Upper lobe of right lung (tissue), 1 donor: Measurements from ENCODE around the gene PNMA1. TPM values are rescaled to one million over a fixed set of nuclear protein-coding genes. Genes with fewer than 3 reads are reported as not detected.

Experiments used
- ATAC-seq: fragments of 200-7000 bp; cut with Tn5 transposase; one replicate; pipeline ENCODE4 v1.9.1; 2020; ENCODE audit warnings: mild to moderate bottlenecking, moderate library complexity
- DNase-seq: peaks from one replicate; pipeline ENCODE4 v3.0.0-alpha.2; 2020
- H3K27ac ChIP-seq: fragments of 200-600 bp; one replicate; pipeline ENCODE4 v1.8.0; 2022
- H3K27me3 ChIP-seq: fragments of 200-600 bp; one replicate; pipeline ENCODE4 v1.8.0; 2022; ENCODE audit warnings: mild to moderate bottlenecking
- H3K36me3 ChIP-seq: fragments of 200-600 bp; one replicate; pipeline ENCODE4 v1.8.0; 2022
- H3K4me1 ChIP-seq: fragments of 200-600 bp; one replicate; pipeline ENCODE4 v1.8.0; 2022
- H3K4me3 ChIP-seq: fragments of 200-600 bp; one replicate; pipeline ENCODE4 v1.8.0; 2022; ENCODE audit warnings: mild to moderate bottlenecking
- H3K9me3 ChIP-seq: fragments of 200-600 bp; one replicate; pipeline ENCODE4 v1.8.0; 2022
- intact Hi-C: fragments of 100-400 bp; cut with DNase I; formaldehyde crosslinking; loops from one replicate; pipeline ENCODE4 v1.11.0; 2022
- total RNA-seq: library from RNA; stranded (reverse); fragmentation: NEBNext Ultra II Directional; extraction: Animal tissue kit (Norgen Biotek cat#: 25700); gene quantifications from one replicate; pipeline ENCODE4 v1.2.1, GENCODE V29; 2021
- TF ChIP-seq, protein P1 (sequence below): fragments of 200-600 bp; IDR thresholded peaks from one replicate; pipeline ENCODE4 v1.8.0; 2022; ENCODE audit warnings: antibody characterized with exemption
- donor health status: DM: no; HTN: yes; CAD: no; lungs with severe emphysema.

PNMA1 gene
- total RNA-seq, 1 donor from 2014 or later = 22.0 TPM

DNA sequence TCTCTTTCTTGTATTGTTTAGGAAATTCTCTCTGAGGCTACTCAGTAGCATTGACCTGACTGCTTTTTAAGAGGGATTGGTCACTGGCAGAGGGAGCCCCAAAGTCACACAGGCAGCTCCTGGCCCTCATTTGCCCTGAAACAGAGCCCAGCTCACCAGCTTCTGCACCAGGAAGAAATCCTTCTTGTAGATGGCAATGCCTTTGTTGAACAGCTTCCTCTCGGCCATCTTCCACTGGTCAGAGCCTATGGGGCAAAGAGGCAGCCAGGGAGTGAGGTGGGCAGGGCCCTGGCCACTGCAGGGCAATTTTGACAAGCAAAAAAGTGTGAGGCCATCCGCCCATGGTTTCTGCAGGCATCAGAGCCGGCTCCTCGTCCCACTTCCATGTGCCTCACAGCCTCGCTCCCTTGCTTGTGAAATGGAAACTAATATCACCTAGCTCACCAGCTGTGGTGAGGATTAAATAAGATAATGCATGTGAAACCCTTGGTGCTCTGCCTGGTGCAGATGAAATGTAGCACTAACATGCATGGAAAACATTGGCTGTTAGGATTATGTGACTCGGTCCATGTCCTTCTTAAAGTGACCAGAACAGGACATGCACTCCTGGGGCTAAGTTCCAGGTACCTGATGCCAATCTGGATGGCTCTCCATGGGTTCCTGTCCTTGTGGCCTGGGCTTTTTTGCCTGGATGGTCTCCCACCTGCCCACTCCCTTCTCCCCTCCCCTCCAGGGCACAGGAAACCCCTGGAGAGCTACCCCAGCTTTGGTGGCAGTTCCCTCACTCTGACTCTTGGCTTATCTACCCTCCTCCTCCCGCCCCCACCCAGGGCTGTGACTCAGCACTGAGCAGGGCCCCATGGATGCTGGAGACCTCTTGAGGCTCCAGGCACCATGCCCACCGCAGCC lies 11.2 kb upstream of the PNMA1 start:
- intact Hi-C loops = no loop called here
- H3K27ac ChIP-seq = peak overlapping the region; percentile 75
- peaks cover 97% of the 10 kb centered on the region for H3K36me3 ChIP-seq
- no peaks in the 10 kb centered on the region for H3K9me3 ChIP-seq
- TF ChIP-seq, protein P1, sequence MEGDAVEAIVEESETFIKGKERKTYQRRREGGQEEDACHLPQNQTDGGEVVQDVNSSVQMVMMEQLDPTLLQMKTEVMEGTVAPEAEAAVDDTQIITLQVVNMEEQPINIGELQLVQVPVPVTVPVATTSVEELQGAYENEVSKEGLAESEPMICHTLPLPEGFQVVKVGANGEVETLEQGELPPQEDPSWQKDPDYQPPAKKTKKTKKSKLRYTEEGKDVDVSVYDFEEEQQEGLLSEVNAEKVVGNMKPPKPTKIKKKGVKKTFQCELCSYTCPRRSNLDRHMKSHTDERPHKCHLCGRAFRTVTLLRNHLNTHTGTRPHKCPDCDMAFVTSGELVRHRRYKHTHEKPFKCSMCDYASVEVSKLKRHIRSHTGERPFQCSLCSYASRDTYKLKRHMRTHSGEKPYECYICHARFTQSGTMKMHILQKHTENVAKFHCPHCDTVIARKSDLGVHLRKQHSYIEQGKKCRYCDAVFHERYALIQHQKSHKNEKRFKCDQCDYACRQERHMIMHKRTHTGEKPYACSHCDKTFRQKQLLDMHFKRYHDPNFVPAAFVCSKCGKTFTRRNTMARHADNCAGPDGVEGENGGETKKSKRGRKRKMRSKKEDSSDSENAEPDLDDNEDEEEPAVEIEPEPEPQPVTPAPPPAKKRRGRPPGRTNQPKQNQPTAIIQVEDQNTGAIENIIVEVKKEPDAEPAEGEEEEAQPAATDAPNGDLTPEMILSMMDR = no peak
- H3K27me3 ChIP-seq = no peaks in the 10 kb centered on the region
- peak; percentile 63 for DNase-seq
- no peak overlapping the region for H3K4me3 ChIP-seq
- no peak for ATAC-seq
- H3K4me1 ChIP-seq = peaks cover 46% of the 10 kb centered on the region

- peaks cover 98% of the 10 kb centered on the region for H3K36me3 ChIP-seq
- ATAC-seq (no peak), DNase-seq (peak; percentile 41)
- H3K4me3 ChIP-seq = no peak overlapping the region
- TF ChIP-seq, protein P1 = no peak
- H3K9me3 ChIP-seq = no peaks in the 10 kb centered on the region
- H3K27ac ChIP-seq = peak overlapping the region; percentile 75
- H3K27me3 ChIP-seq = no peaks in the 10 kb centered on the region
- intact Hi-C loops = no loop called here
- peaks cover 46% of the 10 kb centered on the region for H3K4me1 ChIP-seq
Observed at GRCh38 chr14:73724696-73725095, 10.5 kb upstream of the PNMA1 start.

- intact Hi-C loops = no loop called here
- peak; percentile 69 for ATAC-seq
- Histone ChIP-seq H3K36me3 (peaks cover 98% of the 10 kb centered on the region), H3K27me3 (no peaks in the 10 kb centered on the region), H3K4me3 (no peak overlapping the region), H3K9me3 (no peaks in the 10 kb centered on the region), H3K4me1 (peaks cover 43% of the 10 kb centered on the region), H3K27ac (peak overlapping the region; percentile 75)
- DNase-seq = peak; percentile 80
- TF ChIP-seq, protein P1 = peak; percentile 33
Observed at GRCh38 chr14:73723797-73724661, 9.8 kb upstream of the PNMA1 start.

GRCh38 chr14:73723406-73723796 lies 9.2 kb upstream of the PNMA1 start:
- peak overlapping the region; percentile 75 for H3K27ac ChIP-seq

GRCh38 chr14:73722581-73722980 lies 8.4 kb upstream of the PNMA1 start:
- Histone ChIP-seq H3K36me3 (peaks cover 99% of the 10 kb centered on the region), H3K27me3 (no peaks in the 10 kb centered on the region), H3K4me3 (no peak overlapping the region), H3K27ac (no peak overlapping the region), H3K9me3 (no peaks in the 10 kb centered on the region), H3K4me1 (peaks cover 34% of the 10 kb centered on the region)
- intact Hi-C loops = no loop called here
- TF ChIP-seq, protein P1 = no peak
- no peak for ATAC-seq
- peak; percentile 52 for DNase-seq

More at GRCh38 chr14:73723406-73723796, 9.2 kb upstream of the PNMA1 start:
- TF ChIP-seq, protein P1 = no peak
- DNase-seq = no peak
- peaks cover 99% of the 10 kb centered on the region for H3K36me3 ChIP-seq
- H3K4me3 ChIP-seq = no peak overlapping the region
- no peaks in the 10 kb centered on the region for H3K27me3 ChIP-seq
- peaks cover 36% of the 10 kb centered on the region for H3K4me1 ChIP-seq
- no peak for ATAC-seq
- no peaks in the 10 kb centered on the region for H3K9me3 ChIP-seq
- intact Hi-C loops = no loop called here
